H1 (cell line): Measurements from ENCODE around the gene ABCD4. TPM values are rescaled to one million over a fixed set of nuclear protein-coding genes. Genes with fewer than 3 reads are reported as not detected.

Source experiments
- CHD1 ChIP-seq: IDR thresholded peaks from 2 replicates; pipeline ENCODE4 v1.6.1; 2012; ENCODE audit warnings: low read depth, low read length, improper control_type of control experiment
- RXRA ChIP-seq: IDR thresholded peaks from 2 replicates; pipeline ENCODE4 v1.6.1; 2011; ENCODE audit warnings: low read depth, mild to moderate bottlenecking, low read length, moderate library complexity; ENCODE audit not compliant: insufficient read depth
- SP2 ChIP-seq: IDR thresholded peaks from 2 replicates; pipeline ENCODE4 v1.6.1; 2012; ENCODE audit warnings: mild to moderate bottlenecking, low read length, inconsistent platforms
- polyA plus RNA-seq, 7 experiments: library from polyadenylated mRNA; depleted of rRNA in 3 of 7; stranded (reverse) in 5 of 7; unstranded in 2 of 7; fragments of >200 nt in 5 of 7; fragments of 200-250 nt in 2 of 7; gene quantifications; 1 replicate in 5 of 7; 2 replicates in 1 of 7; 4 replicates in 1 of 7; pipeline versions ENCODE4 v1.2.1 to v1.2.3, GENCODE V29; 2011 to 2013; ENCODE audit warnings: missing spikeins in 2 of 7, mixed read lengths in 2 of 7
- total RNA-seq: library from RNA; stranded (reverse); fragmentation: NEBNext Ultra II Directional; extraction: Animal tissue kit (Norgen Biotek cat#: 25700); gene quantifications from 2 replicates; pipeline ENCODE4 v1.2.1, GENCODE V29; 2021

The ABCD4 gene
- total and polyA plus RNA-seq, 2 of the 8 experiments (the other 6 are each of a cell fraction or from before 2014, with no cell fraction given), result 47.9 to 97.7 TPM

GRCh38 chr14:74302634-74303569 lies at the start of gene ABCD4 (continued):
- TF ChIP-seq RXRA (no peak), SP2 (peak; percentile 97), CHD1 (no peak)
- TF ChIP-seq, all 59 proteins: peak for 22
